ENCODE results near the gene ZNF808. TPM values are rescaled to one million over a fixed set of nuclear protein-coding genes. Genes with fewer than 3 reads are reported as not detected.

ZNF808 gene
- total RNA-seq, 2 donors from 2014 or later = 26.3 to 34.9 TPM

Other genes with a start within 250 kb of the ZNF808 start
- 1 to 10 TPM; 5.6 to 10.0 TPM for gene ZNF480, start 230.5 kb upstream of the ZNF808 start, total RNA-seq
- gene ZNF610, start 191.4 kb upstream of the ZNF808 start, total RNA-seq = 1 to 10 TPM; 2.3 to 3.7 TPM
- 10 to 100 TPM; 11.9 to 12.8 TPM for gene ZNF880, start 157.7 kb upstream of the ZNF808 start, total RNA-seq
- 10 to 100 TPM in 1 of 2 donors, 1 to 10 TPM in 1; 7.5 to 10.1 TPM for gene ZNF528, start 129.8 kb upstream of the ZNF808 start, total RNA-seq
- not detected for gene ZNF534, start 98.5 kb upstream of the ZNF808 start, total RNA-seq
- gene ZNF578, start 74.1 kb upstream of the ZNF808 start, total RNA-seq = 1 to 10 TPM in 1 of 2 donors, under 1 TPM in 1; 0.93 to 1.9 TPM
- gene ZNF701, start 42.6 kb downstream of the ZNF808 start, total RNA-seq = 10 to 100 TPM; 25.7 to 26.0 TPM
- 10 to 100 TPM; 47.4 to 52.8 TPM for gene ZNF83, start 110.7 kb downstream of the ZNF808 start, total RNA-seq
- gene ZNF611, start 207.4 kb downstream of the ZNF808 start, total RNA-seq = 10 to 100 TPM; 21.3 to 24.7 TPM

All from activated T-cell treated with anti-CD3 and anti-CD28 coated beads, Interleukin-2, amount 50 U/mL, for 72 hours (primary cell).